HepG2 (cell line): ENCODE data around the gene CAMK2N2. TPM values are rescaled to one million over a fixed set of nuclear protein-coding genes. Genes with fewer than 3 reads are reported as not detected.

Source experiments
- CTCF ChIP-seq: sonication (generic); formaldehyde crosslinking; IDR thresholded peaks from 2 replicates; pipeline ENCODE4 v1.5.0; 2020; ENCODE audit warnings: mild to moderate bottlenecking, missing genetic modification reagents, moderate library complexity
- GRHL1 ChIP-seq: sonication (generic); formaldehyde crosslinking; conservative IDR thresholded peaks from 2 replicates; pipeline ENCODE4 v1.8.0; 2022; ENCODE audit warnings: missing genetic modification reagents
- LCORL ChIP-seq, 2 experiments: fragments of 450-650 bp in 1 of 2; sonication (generic) in 1 of 2; formaldehyde crosslinking in 1 of 2; IDR thresholded peaks; 2 replicates each; pipeline versions ENCODE4 v1.5.0 to v1.6.1; 2017 to 2020; ENCODE audit warnings: antibody characterized with exemption in 1 of 2, missing genetic modification reagents in 1 of 2
- NR2F6 ChIP-seq, 2 experiments: IDR thresholded peaks; 2 replicates each; pipeline ENCODE4 v1.6.1; 2016; ENCODE audit warnings: antibody characterized with exemption in 1 of 2, mild to moderate bottlenecking in 1 of 2
- PRDM10 ChIP-seq: sonication (generic); formaldehyde crosslinking; IDR thresholded peaks from 2 replicates; pipeline ENCODE4 v1.4.0; 2020; ENCODE audit warnings: low read depth, missing genetic modification reagents
- PRMT3 ChIP-seq: sonication (generic); formaldehyde crosslinking; IDR thresholded peaks from 2 replicates; pipeline ENCODE4 v1.8.1; 2022; ENCODE audit warnings: low read depth, mild to moderate bottlenecking, moderate library complexity, missing genetic modification reagents, borderline replicate concordance
- TBX2 ChIP-seq: sonication (generic); formaldehyde crosslinking; IDR thresholded peaks from 2 replicates; pipeline ENCODE4 v1.5.0; 2020; ENCODE audit warnings: missing genetic modification reagents, mild to moderate bottlenecking, borderline replicate concordance
- ZNF224 ChIP-seq: sonication (generic); formaldehyde crosslinking; IDR thresholded peaks from 2 replicates; pipeline ENCODE4 v1.5.0; 2020; ENCODE audit warnings: mild to moderate bottlenecking, missing genetic modification reagents
- ZNF225 ChIP-seq: sonication (generic); formaldehyde crosslinking; IDR thresholded peaks from 2 replicates; pipeline ENCODE4 v1.4.0; 2020; ENCODE audit warnings: mild to moderate bottlenecking, missing genetic modification reagents
- ZNF333 ChIP-seq: sonication (generic); formaldehyde crosslinking; IDR thresholded peaks from 2 replicates; pipeline ENCODE4 v1.4.0; 2020; ENCODE audit warnings: mild to moderate bottlenecking, missing genetic modification reagents, borderline replicate concordance
- ZNF337 ChIP-seq: sonication (generic); formaldehyde crosslinking; IDR thresholded peaks from 2 replicates; pipeline ENCODE4 v1.5.1; 2020; ENCODE audit warnings: missing genetic modification reagents, low read depth, mild to moderate bottlenecking, borderline replicate concordance
- ZNF576 ChIP-seq: sonication (generic); formaldehyde crosslinking; IDR thresholded peaks from 2 replicates; pipeline ENCODE4 v1.4.0; 2020; ENCODE audit warnings: mild to moderate bottlenecking, missing genetic modification reagents
- ZNF773 ChIP-seq: sonication (generic); formaldehyde crosslinking; IDR thresholded peaks from 2 replicates; pipeline ENCODE4 v1.4.0; 2020; ENCODE audit warnings: missing genetic modification reagents, borderline replicate concordance
- ZNF776 ChIP-seq: sonication (generic); formaldehyde crosslinking; IDR thresholded peaks from 2 replicates; pipeline ENCODE4 v1.4.0; 2020; ENCODE audit warnings: mild to moderate bottlenecking, missing genetic modification reagents
- polyA plus RNA-seq, 8 experiments: library from polyadenylated mRNA; depleted of rRNA in 3 of 8; stranded (reverse) in 7 of 8; unstranded in 1 of 8; fragments of >200 nt; fragmentation: Illumina TruSeq in 4 of 8; extraction: Trizol in 4 of 8; gene quantifications; 2 replicates each; pipeline versions ENCODE4 v1.2.1 to v1.2.3, GENCODE V29; 2011 to 2016; ENCODE audit warnings: low read depth in 4 of 8, missing spikeins in 1 of 8, mixed read lengths in 1 of 8; ENCODE audit not compliant: insufficient read depth in 1 of 8
- total RNA-seq, 5 experiments: library from RNA; depleted of rRNA; stranded (reverse); fragments of >200 nt; fragmentation: Illumina TruSeq; extraction: Trizol; gene quantifications; 2 replicates each; pipeline ENCODE4 v1.2.3, GENCODE V29; 2016; ENCODE audit warnings: low read depth in 1 of 5

The CAMK2N2 gene
- total and polyA plus RNA-seq, 2 of the 13 experiments (the other 11 are each of a cell fraction or from before 2014, with no cell fraction given): 0.12 to 0.27 TPM

GRCh38 chr3:184248454-184249411 lies 12.6 kb downstream of the CAMK2N2 start, which contains the start of gene ALG3 (continued):
- TF ChIP-seq ZNF333 (CRISPR knock-in tag): peak; percentile 65; the same call in 1 of the 2 replicates
- TF ChIP-seq TBX2 (CRISPR knock-in tag): peak; percentile 53
- TF ChIP-seq PRDM10 (CRISPR knock-in tag): no peak
- TF ChIP-seq CTCF: peak; percentile 49
- no peak; the same call in 1 of the 2 replicates for TF ChIP-seq NR2F6 (IDR thresholded peaks at IDR 0.05)
- 0 out of 2 replicates have a peak, but pooled peaks have one; percentile 15 for TF ChIP-seq NR2F6 (CRISPR knock-in tag; IDR thresholded peaks at IDR 0.05)
- TF ChIP-seq GRHL1 (CRISPR knock-in tag): no peak
- peak; percentile 91 for TF ChIP-seq ZNF773 (CRISPR knock-in tag)
- TF ChIP-seq PRMT3 (CRISPR knock-in tag): no peak
- TF ChIP-seq ZNF776: peak; percentile 80; the same call in 1 of the 2 replicates
- peak; percentile 73 for TF ChIP-seq ZNF576
- TF ChIP-seq ZNF225 (CRISPR knock-in tag): 0 out of 2 replicates have a peak, but pooled peaks have one; percentile 31
- TF ChIP-seq LCORL (IDR thresholded peaks at IDR 0.05): no peak
- peak; percentile 57; the same call in 1 of the 2 replicates for TF ChIP-seq LCORL (CRISPR knock-in tag; IDR thresholded peaks at IDR 0.05)
- 0 out of 2 replicates have a peak, but pooled peaks have one; percentile 21 for TF ChIP-seq ZNF224
- no peak for TF ChIP-seq ZNF337 (CRISPR knock-in tag)
